ENCODE measurements around the gene CUEDC2.

The CUEDC2 gene, protein sequence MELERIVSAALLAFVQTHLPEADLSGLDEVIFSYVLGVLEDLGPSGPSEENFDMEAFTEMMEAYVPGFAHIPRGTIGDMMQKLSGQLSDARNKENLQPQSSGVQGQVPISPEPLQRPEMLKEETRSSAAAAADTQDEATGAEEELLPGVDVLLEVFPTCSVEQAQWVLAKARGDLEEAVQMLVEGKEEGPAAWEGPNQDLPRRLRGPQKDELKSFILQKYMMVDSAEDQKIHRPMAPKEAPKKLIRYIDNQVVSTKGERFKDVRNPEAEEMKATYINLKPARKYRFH

DNA sequence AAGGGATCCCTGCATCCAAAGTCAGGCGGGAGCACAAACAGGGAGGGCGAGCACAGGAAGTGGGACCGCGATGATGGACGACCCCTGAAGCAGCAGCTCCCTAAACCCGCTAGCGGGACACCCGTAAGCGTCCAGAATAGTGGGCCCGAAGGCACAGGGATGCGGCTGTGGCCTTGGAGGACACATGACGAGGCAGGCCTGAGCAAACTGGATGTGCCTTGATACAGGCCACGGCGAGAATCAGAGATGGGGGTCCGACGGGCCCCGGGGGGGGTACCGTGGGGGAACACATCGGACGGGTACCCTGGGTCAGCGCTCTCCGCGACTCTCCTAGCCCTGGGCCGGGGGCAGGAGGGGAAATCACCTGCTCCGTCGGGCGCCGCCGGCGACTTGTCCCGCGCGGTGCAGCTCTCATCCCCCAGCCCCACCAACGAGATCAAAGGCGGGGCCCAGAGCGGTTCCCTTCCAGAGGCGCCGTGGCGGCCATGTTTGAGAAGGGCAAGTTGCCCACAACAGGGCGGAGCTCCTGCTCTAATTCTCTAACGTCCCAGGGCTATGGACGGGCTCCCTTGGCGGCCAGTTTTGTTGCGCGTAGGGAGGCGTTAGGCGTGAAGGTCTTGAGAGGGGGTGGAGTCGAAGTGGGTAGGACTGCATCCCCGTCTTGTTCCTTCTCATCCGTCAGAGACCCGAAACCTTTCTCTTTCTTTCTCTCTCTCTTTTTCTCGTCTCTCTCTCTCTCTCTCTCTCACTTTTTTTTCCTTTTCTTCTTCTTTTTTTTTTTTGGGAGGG, at the start of gene CUEDC2:
TSS of gene CUEDC2 (minus strand) at position 413 of the 789 bp plus-strand sequence. CDS start 7,386 bp downstream, outside the sequence.
- Mint-ChIP-seq H3K4me3 (peak within 1 kb of the TSS; percentile 94), H3K36me3 (ENCODE audit: low read depth) (peaks cover 29% of the 10 kb centered on the region), H3K27me3 (no peaks in the 10 kb centered on the region), H3K9me3 (no peaks in the 10 kb centered on the region), H3K27ac (peak within 1 kb of the TSS; percentile 97), H3K4me1 (ENCODE audit: low read depth) (peaks cover 49% of the 10 kb centered on the region)
- peak; percentile 100 for DNase-seq

DNA sequence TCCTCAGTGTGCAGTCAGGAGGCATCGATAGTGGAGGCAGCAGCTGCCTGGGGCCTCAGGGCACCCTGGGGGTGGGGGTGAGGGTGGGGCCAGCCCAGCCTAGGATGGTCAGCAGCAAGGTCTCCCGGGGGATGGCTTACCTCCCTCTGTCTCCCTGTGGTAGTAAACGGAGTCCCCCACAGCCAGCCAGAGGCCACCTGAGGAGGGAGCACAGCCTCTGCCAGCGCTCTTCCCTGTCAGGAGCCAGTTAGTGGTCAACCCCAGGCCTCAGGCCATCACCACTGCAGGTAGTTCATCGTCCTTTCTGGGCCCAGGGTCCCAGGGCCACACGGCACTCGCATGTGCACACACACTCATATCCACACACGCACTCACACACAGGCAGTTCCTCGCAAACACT, 48.0 kb upstream of the CUEDC2 start:
- Mint-ChIP-seq H3K4me3 (no peak overlapping the region), H3K27me3 (no peaks in the 10 kb centered on the region), H3K27ac (peak overlapping the region; percentile 65), H3K9me3 (no peaks in the 10 kb centered on the region), H3K36me3 (ENCODE audit: low read depth) (peaks cover 90% of the 10 kb centered on the region), H3K4me1 (ENCODE audit: low read depth) (peaks cover 13% of the 10 kb centered on the region)
- DNase-seq: no peak

DNA sequence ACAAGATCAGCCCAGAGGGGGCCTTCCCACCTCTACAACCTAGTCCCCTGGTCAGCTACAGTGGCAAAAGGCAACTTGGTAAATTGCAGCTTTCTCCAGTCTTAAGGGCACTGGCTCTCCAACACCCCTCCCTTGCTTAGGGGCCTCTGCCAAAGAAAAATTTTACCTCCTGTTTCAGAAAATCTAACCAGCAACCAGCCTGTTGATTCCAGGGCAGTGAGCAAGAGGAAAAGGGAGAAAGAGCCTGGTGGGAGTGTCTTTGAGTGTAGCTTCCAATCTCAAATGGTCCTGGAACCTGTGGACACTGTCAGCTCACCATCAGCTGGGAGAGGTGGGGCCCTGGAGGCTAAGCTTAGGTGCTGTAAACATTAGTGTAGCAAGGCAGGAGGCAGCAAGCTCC, 47.3 kb upstream of the CUEDC2 start:
- Mint-ChIP-seq H3K36me3 (ENCODE audit: low read depth) (peaks cover 86% of the 10 kb centered on the region), H3K4me3 (no peak overlapping the region), H3K27ac (peak overlapping the region; percentile 87), H3K4me1 (ENCODE audit: low read depth) (peaks cover 17% of the 10 kb centered on the region), H3K27me3 (no peaks in the 10 kb centered on the region), H3K9me3 (no peaks in the 10 kb centered on the region)
- no peak for DNase-seq

DNA sequence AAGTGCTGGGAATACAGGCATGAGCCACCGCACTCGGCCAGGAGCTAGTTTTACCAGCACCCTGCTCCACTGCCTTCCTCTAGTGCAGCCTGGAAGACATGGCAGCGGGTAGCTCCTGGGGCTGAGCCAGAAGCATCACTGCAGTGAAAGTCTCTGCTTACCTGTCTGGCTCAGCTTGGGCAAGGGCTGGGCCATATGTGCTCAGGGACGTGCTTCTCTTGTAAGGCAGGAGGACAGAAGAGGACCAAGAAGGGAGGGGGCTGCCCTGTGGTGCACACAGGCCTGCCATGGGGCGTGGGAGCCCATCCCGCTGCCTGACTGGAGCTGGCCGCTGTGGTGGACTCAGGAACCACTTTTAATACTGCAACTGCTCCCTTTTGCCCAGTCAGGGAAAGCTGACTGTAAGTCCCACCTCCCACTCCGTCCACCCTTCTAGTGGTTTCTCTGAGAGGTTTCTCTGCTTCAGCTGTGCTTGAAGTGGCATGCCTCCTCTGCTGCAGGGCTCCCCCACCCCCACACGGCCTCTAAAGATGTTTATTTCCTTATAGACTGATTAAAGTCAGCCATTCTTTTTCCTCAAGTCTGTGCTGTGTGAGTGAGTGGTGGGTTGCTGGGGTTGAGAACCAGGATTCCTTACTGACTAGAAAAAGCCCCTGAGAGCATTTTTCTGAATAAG, 44.2 kb upstream of the CUEDC2 start:
- H3K27me3 Mint-ChIP-seq: no peaks in the 10 kb centered on the region
- H3K27ac Mint-ChIP-seq: peak overlapping the region; percentile 68
- H3K9me3 Mint-ChIP-seq: no peaks in the 10 kb centered on the region
- no peak overlapping the region for H3K4me3 Mint-ChIP-seq
- DNase-seq: peak; percentile 41
- H3K4me1 Mint-ChIP-seq (ENCODE audit: low read depth): peaks cover 34% of the 10 kb centered on the region
- H3K36me3 Mint-ChIP-seq (ENCODE audit: low read depth): peaks cover 72% of the 10 kb centered on the region

DNA sequence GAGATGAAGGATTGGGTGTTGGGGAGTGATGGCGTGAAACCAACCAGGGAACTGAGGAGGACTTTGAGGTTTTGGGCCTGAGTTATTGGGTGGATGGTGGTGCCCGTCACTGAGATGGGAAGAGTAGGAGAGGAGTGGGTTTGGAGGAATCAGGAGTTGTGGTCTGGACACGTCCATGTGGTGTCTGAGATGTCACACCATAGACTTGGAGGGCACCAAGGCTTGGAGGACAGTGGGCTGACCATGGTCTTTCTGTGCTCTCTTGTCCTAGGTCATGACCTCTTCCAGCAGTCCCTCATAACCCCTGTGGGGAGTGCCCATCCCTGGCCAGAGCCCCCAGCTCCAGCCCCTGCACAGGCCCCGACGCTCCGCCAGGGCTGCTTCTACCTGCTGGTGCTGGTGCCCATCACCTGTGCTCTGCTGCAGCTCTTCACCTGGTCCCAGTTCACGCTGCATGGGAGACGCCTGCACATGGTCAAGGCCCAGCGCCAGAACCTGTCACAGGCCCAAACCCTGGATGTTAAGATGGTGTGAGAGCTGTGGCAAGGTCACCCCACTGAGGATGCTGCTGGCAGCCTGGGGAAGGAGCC, 43.2 kb upstream of the CUEDC2 start:
- H3K27me3 Mint-ChIP-seq: no peaks in the 10 kb centered on the region
- peak overlapping the region; percentile 51 for H3K27ac Mint-ChIP-seq

DNA sequence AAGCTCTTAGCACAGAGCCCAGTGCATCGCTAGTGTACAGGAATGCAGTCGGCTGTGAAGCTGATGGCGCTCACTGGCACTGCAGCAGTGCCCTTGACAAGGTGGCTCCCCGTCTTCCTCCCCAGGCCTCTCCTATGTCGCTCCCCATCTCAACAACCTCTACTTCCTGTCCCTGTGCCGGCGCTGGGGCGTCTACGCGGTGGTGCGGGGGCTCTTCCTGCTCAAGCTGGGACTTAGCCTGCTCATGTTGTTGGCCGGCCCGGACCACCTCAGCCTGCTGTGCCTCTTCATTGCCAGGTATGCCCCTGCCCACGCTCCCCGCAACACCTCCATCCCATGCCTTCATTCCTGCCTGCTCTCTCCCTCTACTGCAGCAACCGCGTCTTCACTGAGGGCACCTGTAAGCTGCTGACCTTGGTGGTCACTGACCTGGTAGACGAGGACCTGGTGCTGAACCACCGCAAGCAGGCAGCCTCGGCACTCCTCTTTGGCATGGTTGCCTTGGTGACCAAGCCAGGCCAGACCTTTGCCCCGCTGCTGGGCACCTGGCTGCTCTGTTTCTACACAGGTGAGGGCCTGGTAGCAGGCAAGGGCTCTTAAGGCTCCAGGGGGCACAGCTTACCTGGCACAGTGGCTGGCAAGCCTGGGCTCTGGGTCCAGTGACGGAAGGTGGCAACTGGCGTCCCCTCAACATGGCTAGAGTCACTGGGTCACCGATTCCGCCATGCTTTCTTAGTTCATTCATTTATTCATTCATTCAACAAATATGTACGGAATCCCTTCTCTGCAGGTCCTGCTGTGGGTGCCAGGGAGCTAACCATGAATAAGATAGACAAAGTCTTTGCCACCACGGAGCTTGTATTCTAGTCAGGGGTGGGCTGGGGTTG, 41.3 kb upstream of the CUEDC2 start:
- Mint-ChIP-seq H3K4me3 (no peak overlapping the region), H3K27me3 (no peaks in the 10 kb centered on the region), H3K4me1 (ENCODE audit: low read depth) (peaks cover 28% of the 10 kb centered on the region), H3K9me3 (no peaks in the 10 kb centered on the region), H3K36me3 (ENCODE audit: low read depth) (peaks cover 69% of the 10 kb centered on the region), H3K27ac (peak overlapping the region; percentile 50)
- peak; percentile 45 for DNase-seq

More for the DNA sequence above, 43.2 kb upstream of the CUEDC2 start:
- H3K4me3 Mint-ChIP-seq: no peak overlapping the region
- peaks cover 34% of the 10 kb centered on the region for H3K4me1 Mint-ChIP-seq (ENCODE audit: low read depth)
- no peaks in the 10 kb centered on the region for H3K9me3 Mint-ChIP-seq
- H3K36me3 Mint-ChIP-seq (ENCODE audit: low read depth): peaks cover 70% of the 10 kb centered on the region
- DNase-seq: no peak

DNA sequence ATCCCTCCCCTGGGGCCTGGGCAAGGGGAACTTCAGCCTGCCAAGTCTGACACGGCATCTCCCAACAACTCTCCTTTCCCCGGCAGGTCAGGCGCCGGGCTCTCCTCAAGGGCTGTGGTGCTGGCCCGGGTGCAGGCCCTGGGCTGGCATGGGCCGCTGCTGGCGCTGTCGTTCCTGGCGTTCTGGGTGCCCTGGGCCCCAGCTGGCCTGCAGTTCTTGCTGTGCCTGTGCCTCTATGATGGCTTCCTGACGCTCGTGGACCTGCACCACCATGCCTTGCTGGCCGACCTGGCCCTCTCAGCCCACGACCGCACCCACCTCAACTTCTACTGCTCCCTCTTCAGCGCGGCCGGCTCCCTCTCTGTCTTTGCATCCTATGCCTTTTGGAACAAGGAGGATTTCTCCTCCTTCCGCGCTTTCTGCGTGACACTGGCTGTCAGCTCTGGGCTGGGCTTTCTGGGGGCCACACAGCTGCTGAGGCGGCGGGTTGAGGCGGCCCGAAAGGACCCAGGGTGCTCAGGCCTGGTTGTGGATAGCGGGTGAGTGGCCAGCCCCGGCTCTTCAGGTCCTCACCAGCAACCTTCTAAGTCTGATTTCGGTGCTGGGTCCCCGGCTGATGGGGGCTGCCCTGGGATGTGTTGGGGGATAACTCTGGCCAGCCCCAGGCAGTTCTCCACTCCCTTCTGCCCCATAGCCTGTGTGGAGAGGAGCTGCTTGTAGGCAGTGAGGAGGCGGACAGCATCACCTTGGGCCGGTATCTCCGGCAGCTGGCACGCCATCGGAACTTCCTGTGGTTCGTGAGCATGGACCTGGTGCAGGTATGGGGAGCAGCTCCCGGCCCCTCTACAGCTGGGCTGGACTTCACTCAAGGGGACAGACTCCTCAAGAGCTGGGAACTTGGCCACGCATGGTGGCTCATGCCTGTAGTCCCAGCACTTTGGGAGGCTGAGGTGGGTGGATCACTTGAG, 38.5 kb upstream of the CUEDC2 start:
- Mint-ChIP-seq H3K27ac (no peak overlapping the region), H3K9me3 (no peaks in the 10 kb centered on the region), H3K27me3 (no peaks in the 10 kb centered on the region), H3K4me3 (no peak overlapping the region), H3K36me3 (ENCODE audit: low read depth) (peaks cover 60% of the 10 kb centered on the region), H3K4me1 (ENCODE audit: low read depth) (peaks cover 21% of the 10 kb centered on the region)
- DNase-seq: no peak

DNA sequence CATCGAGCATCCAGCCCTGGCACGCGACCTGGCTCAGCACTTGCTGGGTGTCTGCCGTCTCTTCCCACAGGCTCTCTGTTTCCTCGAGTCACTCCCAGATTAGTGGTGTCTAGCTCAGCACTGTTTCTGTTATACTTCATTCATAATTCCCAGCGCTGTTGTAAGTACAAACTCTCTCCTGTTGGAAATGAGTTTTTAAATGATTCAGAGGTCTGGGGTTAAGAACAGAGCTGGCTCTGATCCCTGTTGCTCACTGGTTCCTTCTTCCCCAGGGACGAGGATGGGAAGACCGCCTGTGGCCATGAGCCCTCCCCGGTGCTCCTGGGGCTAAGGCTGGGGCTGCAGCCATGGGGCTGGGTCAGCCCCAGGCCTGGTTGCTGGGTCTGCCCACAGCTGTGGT, 36.3 kb upstream of the CUEDC2 start:
- DNase-seq: no peak
- Mint-ChIP-seq H3K9me3 (no peaks in the 10 kb centered on the region), H3K4me3 (no peak overlapping the region), H3K27ac (peak overlapping the region; percentile 22), H3K4me1 (ENCODE audit: low read depth) (peaks cover 17% of the 10 kb centered on the region), H3K27me3 (no peaks in the 10 kb centered on the region), H3K36me3 (ENCODE audit: low read depth) (peaks cover 44% of the 10 kb centered on the region)

DNA sequence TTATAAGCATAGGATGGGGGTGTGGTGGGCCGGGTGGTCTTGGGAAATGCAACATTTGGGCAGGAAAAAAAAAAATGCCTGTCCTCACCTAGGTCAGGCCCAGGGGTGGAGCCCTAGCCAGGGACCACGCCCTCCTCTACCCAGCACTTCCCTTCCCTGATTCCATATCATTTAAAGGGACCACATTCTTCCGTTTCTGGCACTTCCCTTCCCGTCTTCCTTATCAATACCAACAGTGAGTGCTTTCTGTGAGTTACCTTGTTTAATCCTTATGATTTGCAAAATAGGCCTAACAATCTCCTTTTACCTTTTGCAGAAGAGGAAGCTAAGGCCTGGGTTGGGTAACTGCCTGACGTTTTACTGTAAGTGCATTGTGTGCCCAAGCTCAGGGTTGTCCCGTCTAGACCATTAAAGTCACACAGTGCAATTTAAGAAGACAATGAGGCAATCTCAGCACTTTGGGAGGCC, 35.6 kb upstream of the CUEDC2 start:
- no peak overlapping the region for H3K4me3 Mint-ChIP-seq

DNA sequence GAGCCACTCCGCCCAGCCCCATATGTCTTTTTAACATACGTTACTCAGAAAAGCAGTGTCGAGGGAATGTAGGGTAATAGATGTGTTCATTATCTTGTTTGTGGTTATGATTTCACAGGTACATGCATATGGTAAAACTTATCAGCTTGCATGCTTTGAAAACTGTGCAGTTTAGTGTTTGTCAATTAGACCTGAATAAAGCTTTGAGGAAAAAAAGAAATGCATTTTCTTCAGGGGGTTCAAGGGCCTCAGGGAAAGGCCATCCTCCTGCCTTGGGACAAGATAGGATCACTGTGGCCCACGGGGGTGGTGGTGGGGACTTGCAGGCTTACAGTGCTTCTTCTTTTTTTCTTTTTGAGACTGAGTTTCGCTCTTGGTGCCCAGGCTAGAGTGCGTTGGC, 34.9 kb upstream of the CUEDC2 start:
- no peaks in the 10 kb centered on the region for H3K9me3 Mint-ChIP-seq
- DNase-seq: no peak
- H3K4me3 Mint-ChIP-seq: no peak overlapping the region
- peaks cover 35% of the 10 kb centered on the region for H3K36me3 Mint-ChIP-seq (ENCODE audit: low read depth)
- H3K4me1 Mint-ChIP-seq (ENCODE audit: low read depth): peaks cover 13% of the 10 kb centered on the region
- H3K27ac Mint-ChIP-seq: no peak overlapping the region
- no peaks in the 10 kb centered on the region for H3K27me3 Mint-ChIP-seq

More for the DNA sequence above, 35.6 kb upstream of the CUEDC2 start:
- Mint-ChIP-seq H3K27ac (no peak overlapping the region), H3K27me3 (no peaks in the 10 kb centered on the region), H3K36me3 (ENCODE audit: low read depth) (peaks cover 39% of the 10 kb centered on the region), H3K4me1 (ENCODE audit: low read depth) (peaks cover 13% of the 10 kb centered on the region), H3K9me3 (no peaks in the 10 kb centered on the region)
- DNase-seq: no peak

DNA sequence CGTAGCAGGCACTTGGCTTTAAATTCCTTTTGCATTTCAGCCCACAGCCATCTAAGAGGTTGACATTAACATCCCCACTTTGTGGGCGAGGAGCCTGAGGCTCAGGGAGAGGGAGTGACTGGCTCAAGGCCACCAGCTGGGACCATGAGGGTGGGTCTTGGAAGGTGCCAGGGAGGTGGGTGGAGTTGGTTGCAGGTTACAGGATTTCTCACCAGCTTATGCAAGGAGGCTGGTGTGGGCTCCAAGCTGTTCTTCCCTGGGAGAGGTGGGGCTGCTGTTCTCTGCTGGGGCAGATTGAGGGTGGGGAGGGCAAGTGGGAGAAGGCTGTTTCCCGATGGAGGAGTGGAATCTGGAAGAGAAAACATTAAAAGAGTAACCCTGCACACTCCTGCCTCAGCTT, 33.1 kb upstream of the CUEDC2 start:
- Mint-ChIP-seq H3K9me3 (no peaks in the 10 kb centered on the region), H3K27ac (no peak overlapping the region)

DNA sequence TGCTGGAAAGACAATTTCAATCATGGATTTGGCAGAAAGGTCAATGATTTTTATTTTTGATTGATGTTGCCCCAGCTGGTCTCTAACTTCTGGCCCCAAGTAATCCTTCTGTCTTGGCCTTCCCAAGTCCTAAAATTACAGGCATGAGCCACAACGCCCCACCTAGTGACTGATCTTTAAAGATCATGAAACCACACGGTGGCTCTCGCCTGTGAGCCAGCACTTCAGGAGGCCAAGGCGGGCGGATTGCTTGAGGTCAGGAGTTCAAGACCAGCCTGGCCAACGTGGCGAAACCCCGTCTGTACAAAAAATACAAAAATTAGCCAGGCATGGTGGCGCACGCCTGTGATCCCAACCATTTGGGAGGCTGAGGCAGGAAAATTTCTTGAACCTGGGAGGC, 31.6 kb upstream of the CUEDC2 start:
- no peak overlapping the region for H3K4me3 Mint-ChIP-seq

More for the DNA sequence above, 33.1 kb upstream of the CUEDC2 start:
- Mint-ChIP-seq H3K27me3 (no peaks in the 10 kb centered on the region), H3K4me3 (no peak overlapping the region), H3K4me1 (ENCODE audit: low read depth) (peaks cover 32% of the 10 kb centered on the region), H3K36me3 (ENCODE audit: low read depth) (peaks cover 30% of the 10 kb centered on the region)
- no peak for DNase-seq

More for the DNA sequence above, 31.6 kb upstream of the CUEDC2 start:
- Mint-ChIP-seq H3K4me1 (ENCODE audit: low read depth) (peaks cover 32% of the 10 kb centered on the region), H3K27ac (no peak overlapping the region), H3K36me3 (ENCODE audit: low read depth) (peaks cover 16% of the 10 kb centered on the region), H3K27me3 (no peaks in the 10 kb centered on the region), H3K9me3 (no peaks in the 10 kb centered on the region)
- DNase-seq: no peak
